ENCODE results near the gene RBMS3.

RBMS3 gene

DNA sequence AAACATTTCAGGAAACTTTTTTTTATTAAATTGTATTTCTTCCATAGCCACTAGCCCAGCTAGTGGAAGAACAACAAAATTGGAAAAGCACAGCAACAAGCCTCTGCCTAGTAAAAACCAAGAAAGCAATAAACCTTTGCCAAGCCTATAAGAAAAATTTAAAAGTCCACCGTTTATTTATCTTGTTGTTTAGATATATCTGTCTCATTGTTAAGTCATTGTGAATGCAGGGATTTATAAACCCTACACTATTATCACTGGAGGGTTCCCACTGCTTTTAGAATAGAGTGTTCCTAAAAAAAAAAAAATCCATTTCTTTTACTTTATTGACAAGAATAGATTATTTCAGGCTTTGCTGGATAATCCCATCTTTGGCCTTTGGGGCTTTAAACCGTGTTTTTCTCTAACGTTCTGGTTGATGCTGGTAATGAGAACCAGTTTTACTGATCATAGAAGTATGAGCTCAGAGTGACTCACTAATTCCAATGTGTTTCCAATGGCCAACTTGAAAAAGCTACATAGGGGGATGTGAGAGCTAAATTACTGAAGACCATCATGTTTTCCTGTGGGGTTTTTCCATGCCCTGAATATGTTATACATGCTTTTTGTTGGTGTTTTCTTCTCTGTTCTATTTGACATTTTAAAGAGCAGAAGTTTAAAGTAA, 634.1 kb downstream of the RBMS3 start:
- DNase-seq, result no peak

GRCh38 chr3:29919571-29919970, 638.7 kb downstream of the RBMS3 start:
- DNase-seq, result no peak

DNA sequence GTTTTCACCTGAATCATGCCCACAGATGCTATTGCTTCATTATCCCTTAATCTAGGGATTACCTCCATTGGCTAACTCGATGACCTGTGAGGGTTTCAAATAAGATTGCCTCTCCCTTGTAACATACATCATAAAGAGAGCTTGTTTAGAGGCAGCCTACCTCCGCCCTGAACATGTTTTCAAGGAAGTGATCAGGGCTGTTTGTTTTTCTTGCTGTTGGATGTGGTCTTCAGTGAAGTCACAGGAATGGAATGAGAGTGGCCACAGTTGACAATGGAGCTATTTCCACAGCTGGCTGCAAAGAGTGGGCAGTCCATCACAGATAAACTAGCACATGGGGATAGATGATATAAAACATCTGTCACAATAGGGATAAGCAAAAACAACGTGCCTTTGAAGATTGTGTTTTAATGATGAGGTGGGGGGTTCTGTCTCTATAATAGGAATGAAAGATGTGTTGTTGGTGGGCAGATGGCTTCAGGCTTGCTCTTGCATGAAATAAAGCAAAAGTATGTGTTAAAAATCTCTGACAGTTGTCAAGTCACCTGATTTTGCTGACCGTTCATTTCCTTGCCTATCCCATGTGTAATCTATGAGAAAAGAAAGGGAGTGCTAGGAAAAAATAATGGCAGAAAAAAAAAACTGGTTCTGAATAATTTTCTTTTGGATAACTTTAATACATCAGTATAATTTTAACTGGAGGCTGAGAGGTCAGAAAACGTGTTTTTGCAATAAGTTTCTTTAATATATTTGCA, 642.3 kb downstream of the RBMS3 start:
- DNase-seq, result no peak

DNA sequence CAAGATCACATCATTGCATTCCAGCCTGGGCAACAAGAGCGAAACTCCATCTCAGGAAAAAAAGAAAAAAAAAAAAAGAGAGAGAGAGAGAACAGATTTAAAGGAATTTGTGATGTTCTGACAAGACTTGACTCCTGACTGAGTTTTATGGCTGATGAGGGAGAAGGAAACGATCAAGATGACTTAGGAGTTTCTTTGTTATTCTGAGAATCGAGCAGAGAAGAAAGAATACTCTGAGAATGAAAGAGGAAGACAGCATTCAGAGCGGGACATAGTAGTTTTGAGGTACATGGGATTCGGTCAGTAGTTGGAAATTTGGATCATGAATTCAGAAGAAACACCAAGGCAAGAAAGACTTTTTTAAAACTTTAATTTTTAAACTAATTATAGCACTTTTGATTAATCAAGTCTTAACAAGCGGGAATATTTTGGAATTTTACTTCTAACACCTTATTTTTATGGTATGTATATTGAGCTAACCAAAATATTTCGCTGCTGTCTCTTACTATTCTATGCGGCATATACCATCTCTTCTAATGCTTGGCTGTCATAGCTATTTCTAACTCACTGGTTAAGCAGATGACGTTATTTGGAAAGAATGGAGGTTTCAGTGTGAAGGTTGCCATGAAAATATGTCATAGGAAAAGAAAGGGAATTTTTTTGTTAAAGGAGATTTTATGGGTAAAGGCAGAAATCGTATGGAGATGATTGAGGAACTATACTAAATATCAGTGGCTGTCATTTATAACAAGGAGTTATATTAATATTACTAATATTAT, 644.1 kb downstream of the RBMS3 start:
- DNase-seq, result no peak

- DNase-seq, result no peak
Measured at GRCh38 chr3:29926378-29926777, 645.5 kb downstream of the RBMS3 start.

GRCh38 chr3:29932696-29933325, 651.9 kb downstream of the RBMS3 start:
- no peak for DNase-seq

DNA sequence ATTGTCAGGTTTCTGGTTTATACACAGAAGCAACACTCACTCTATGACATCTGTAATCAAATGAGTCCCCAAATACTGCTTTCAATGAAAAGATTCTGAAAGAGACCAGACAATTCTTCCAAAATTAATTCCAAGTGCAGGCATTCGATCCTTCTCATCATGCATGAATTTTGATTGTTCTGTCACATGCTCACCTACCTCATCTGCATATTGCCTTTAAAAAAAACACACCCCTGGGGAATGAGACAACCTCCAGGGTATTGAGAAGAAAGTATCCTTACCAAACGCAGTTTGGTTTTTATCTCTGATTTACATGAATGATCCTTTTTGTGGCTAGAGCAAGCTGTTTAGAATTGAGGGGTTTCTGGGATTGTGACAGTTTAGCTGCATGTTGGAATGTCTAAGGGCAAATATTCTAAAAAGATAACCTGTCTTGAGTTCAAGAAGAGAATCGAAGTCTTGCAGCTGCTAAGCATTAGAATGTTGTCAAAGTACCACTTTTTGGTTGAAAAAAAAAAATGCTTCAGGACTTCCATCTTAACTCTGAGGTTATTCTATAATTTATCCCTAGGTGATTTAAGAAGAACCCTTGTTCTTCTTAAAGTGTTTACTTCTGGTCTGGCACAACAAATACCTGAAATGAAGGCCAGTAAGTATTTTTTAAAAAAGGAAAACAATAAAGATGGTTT, 653.1 kb downstream of the RBMS3 start:
- no peak for DNase-seq

DNA sequence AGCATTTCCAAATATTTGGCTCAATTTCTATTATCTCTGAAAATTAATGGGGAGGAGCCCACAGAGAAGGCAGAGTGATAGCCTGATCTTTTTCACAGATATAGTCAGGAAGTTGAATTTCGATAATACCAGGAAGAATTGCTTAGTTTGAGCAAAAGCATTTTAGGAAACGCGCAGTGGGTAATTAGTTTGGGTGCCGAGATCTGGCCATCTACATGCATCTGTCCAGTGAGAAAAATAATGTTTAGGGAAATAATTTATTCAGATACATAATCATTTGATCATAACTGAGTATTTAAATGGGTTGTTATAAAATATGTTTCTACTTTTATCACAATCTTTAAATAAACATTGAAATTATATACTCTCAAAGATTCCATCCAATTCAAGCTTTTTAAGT, 653.9 kb downstream of the RBMS3 start:
- DNase-seq, result no peak

DNA sequence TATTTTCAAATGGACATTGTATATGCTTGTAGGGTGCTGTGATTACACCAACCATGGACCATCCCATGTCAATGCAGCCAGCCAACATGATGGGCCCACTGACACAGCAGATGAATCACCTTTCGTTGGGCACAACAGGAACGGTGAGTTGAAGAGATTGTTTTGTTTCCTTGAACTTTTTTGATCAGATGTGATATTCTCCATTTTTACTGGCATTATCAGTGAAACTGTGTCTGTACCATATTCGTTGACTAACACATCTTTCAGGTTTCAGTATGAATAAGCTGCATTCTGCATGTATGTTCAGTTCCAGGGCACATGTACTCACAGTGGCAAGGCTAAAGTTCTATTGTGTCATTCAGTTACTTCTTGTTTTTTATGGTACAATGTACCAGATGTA, 655.2 kb downstream of the RBMS3 start:
- DNase-seq, result no peak

DNA sequence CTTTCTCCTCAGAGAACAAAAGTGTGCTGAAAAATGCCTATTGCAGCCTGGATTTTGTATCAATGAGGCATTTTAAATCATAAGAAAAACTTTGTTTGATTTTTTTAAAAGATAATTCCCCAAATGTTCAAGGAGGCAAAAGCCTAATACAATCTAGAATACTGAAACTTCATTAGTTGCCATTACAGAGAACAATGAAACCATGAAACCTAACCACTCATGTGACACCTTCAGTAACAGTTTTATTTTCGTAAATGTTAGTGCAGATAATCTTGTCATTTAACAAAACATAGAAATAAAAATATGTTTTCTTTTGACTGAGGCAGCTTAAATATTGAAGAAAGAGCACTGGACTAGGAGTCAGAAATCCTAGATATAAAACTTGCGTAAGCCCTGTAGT, 655.9 kb downstream of the RBMS3 start:
- no peak for DNase-seq

GRCh38 chr3:29937185-29937584, 656.3 kb downstream of the RBMS3 start:
- DNase-seq, result no peak

DNA sequence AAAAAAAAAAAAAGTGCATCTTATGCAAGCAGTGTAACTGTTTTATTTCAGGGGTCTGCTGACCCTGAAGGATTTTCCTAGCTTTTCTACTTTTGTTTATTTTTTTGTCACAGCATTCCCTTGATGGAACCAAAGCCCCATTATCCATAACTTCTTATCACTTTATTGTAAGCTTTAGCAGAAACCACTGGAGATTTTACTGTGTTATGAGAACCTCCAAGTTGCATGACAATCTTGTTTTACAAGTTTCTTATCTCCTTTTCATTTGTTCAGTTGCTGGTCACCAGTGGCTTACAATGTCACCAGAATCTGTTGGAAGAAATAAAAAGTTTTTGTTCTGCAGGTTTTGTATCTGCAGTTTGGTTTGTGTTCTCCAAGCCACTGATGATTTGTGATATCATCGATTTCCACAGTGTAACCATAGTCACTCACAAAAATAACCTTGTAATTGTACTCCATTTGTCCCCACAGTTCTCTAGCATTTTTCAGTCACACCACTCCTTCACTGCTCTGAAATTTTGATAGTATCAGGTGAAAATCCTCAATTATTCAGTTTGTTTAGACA, 660.0 kb downstream of the RBMS3 start:
- DNase-seq, result no peak

GRCh38 chr3:29942297-29942696, 661.4 kb downstream of the RBMS3 start:
- no peak for DNase-seq

DNA sequence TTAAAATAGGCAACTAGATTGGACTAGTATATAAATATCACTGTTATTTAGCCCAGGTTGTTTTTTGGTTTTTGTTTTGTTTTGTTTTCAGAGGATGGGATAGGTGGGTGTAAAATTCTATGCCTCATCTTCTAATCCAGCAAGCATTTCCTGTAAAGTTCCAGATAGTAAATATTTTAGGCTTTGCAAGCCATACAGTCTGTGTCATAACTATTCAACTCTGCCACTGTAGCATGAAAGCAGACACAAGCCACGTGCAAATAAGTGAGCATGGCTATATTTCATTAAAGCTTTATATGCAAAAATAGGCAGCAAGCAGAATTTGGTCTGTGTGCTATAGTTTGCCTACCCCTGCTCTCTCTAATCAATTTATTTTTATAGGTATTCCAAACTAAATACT, 668.3 kb downstream of the RBMS3 start:
- DNase-seq, result no peak

DNA sequence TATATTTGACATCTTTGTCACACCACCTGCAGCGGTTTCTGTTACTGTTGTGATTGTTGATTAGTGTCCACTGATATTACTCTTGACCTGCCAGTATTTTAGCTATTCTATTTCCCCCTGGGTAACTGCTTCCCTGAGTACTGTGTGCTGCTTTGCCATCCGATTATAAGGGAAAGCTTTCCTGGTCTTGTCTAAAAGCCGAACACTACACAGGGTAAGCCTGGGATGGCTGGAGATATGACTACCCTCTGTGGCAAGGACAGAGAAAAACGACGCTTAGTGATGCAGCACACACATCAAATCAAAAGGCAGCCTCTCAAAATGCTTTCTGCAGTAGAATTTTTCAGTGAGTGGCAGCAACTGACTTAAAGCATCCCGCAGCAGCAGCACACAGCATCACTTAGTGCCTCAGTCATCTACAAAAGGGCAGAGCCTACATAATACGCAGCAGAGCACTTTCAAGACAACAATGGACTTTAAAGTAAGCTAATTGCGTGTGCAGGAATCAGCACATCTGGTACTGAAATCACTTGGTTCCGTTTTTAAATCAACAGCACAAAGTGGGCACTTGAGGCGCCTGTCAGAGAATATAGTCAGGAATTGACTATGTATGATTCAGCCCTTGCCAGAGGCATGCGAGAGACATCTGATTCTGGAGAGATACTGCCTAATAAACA, 669.2 kb downstream of the RBMS3 start:
- DNase-seq, result no peak

DNA sequence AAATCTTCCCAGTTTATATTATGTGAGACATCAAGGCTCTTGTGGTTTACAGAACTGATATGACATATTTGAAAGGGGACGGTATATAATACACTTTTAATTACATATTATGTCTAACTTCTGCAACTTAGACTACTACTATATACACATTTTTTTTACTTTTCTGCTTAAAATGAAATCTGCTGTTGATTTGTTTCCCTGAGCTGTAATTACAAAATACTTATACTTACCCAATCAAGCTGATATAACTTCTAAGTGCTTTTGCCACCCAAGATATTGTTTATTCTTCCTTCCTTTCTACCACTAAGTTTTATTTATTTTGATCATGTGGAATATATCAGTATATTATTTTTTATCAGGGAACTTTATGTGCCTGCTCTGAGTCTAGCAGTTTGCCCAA, 671.6 kb downstream of the RBMS3 start:
- no peak for DNase-seq

GRCh38 chr3:29955413-29955812, 674.5 kb downstream of the RBMS3 start:
- no peak for DNase-seq

DNA sequence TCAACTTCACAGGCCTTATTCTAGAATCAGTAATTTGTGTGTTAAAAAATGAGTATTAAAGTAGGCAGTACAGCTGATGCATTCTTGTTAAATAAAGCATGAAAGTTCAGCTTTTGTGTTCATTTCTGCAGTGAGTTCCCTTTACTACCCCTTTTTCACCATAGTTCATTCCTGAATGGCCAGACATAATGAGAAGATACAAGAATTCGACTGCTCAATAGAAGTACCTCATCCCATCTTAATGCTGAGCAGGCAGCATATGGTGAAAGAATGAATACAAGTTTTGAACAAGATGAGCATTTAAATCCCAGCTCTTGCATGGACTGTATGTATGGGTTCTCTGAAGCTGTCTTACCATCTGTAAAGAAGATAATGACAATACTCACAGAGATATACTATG, 677.9 kb downstream of the RBMS3 start:
- DNase-seq, result no peak

GRCh38 chr3:29971895-29972294, 691.0 kb downstream of the RBMS3 start:
- no peak for DNase-seq

DNA sequence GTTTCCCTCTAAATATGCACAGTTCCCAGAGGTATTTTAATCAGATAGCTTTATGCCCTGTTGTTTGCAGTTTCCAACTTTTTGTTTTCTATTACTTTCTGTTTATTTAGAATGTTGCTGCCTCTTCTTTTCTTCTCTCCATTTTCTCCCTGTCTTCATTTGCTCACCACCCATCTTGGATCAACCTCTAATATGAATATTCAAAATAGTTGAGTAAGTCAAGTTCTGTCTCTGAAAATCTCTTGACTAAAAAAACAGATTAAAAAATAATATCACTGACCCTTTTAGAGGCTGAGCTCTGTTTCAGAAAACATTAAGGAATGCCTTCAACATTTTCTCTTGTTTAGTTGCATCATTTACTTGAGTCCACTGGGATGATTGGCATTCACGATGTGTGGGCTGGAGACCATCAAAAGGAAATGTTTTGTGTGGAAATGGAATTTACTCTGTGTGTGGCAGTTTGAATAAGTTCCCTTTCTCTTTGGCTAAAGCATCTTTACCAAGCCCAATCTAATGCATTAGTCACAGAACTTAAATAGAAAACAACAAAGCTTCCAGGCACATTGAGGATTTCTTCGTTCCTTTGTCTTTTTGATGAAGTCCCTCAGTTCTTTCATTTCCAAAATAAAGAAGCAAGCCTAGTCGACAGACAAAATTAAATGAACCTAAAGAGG, 691.6 kb downstream of the RBMS3 start:
- DNase-seq, result no peak

DNA sequence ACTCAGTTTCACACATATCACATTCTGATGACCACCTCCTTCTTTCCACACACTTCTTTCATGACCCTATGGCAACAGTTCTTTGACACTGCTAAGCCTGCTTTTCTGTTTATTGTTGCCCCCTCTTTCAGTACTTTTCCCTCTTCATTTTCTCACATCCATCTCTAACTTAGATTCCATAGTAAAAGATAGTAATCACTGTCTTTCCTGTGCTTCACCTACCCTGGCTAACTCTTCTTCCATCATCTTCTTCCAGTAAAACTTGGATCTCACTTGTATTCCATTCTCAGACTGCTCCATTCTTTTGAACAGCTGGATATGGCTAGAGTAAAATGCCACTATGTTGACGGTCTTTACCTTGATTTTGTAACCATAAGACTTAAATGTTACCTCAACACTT, 692.9 kb downstream of the RBMS3 start:
- DNase-seq, result no peak
